Activated CD4-positive, alpha-beta T cell treated with anti-CD3 and anti-CD28 coated beads, Interleukin-2, amount 10 ng/mL, durations not matched to agents 24 days and 14 days (primary cell): ENCODE results near the gene TCOF1. TPM values are rescaled to one million over a fixed set of nuclear protein-coding genes. Genes with fewer than 3 reads are reported as not detected.

Experiments used
- DNase-seq: peaks from one replicate; pipeline ENCODE4 v3.0.0; 2022
- H3K27ac Mint-ChIP-seq: one replicate; pipeline ENCODE4 v1.8.0; 2022; ENCODE audit warnings: mild to moderate bottlenecking, mixed read lengths
- H3K27me3 Mint-ChIP-seq: one replicate; pipeline ENCODE4 v1.8.0; 2022; ENCODE audit warnings: mixed read lengths
- H3K36me3 Mint-ChIP-seq: one replicate; pipeline ENCODE4 v1.8.0; 2022; ENCODE audit warnings: low read depth, mild to moderate bottlenecking, mixed read lengths
- H3K4me1 Mint-ChIP-seq: one replicate; pipeline ENCODE4 v1.8.0; 2021; ENCODE audit warnings: mixed read lengths
- H3K4me3 Mint-ChIP-seq: one replicate; pipeline ENCODE4 v1.8.0; 2022; ENCODE audit warnings: mild to moderate bottlenecking, moderate library complexity, mixed read lengths
- H3K9me3 Mint-ChIP-seq: one replicate; pipeline ENCODE4 v1.8.0; 2021; ENCODE audit warnings: mixed read lengths
- intact Hi-C: fragments of 100-400 bp; cut with micrococcal nuclease; formaldehyde crosslinking; loops from one replicate; pipeline ENCODE4 v1.15.1; 2023
- total RNA-seq: library from RNA; stranded (reverse); gene quantifications from 2 replicates; pipeline ENCODE4 v1.2.3, GENCODE V29; 2022

TCOF1 gene
- total RNA-seq, 1 donor from 2014 or later = 130 TPM

DNA sequence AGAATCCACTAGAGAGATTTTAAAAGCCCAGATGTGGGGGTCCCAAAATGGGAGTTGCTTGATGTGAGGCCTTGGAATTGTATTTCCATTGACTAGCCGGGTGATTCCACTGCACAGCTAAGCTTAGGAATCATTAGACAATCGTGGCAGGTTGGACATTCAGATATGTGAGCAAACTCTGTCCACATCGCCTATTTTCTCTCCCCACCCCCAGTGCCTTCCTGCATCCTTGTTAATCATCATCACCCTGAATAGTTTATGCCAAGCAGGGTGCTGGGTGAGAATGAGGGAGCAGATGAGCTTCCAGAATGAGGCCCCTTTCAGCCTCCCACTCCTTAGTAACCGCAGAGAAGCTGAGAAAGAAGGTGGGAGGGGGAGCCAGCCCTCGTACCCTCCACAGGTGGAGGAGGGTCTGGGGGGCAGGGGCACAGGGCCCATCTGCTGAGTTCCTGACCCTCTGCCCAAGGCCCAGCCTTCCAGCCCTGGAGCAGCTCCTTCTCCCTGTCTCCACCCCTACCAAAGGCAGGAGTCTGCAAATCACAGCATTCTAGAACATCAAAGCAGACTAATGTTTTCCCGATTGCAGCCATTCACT, 7.7 kb upstream of the TCOF1 start:
- Mint-ChIP-seq H3K27ac (no peak overlapping the region), H3K4me3 (no peak overlapping the region), H3K9me3 (no peaks in the 10 kb centered on the region), H3K27me3 (peaks cover 6% of the 10 kb centered on the region), H3K4me1 (peaks cover 11% of the 10 kb centered on the region), H3K36me3 (no peaks in the 10 kb centered on the region)
- intact Hi-C loops = loop anchor here (1.0 kb wide), 2 partner anchors 188 to 219 kb away; no protein-coding TSS in a partner anchor
- no peak for DNase-seq

- H3K27ac Mint-ChIP-seq = peak overlapping the region; percentile 39
- no peaks in the 10 kb centered on the region for H3K9me3 Mint-ChIP-seq
- H3K4me3 Mint-ChIP-seq = no peak overlapping the region
- H3K36me3 Mint-ChIP-seq = no peaks in the 10 kb centered on the region
- peaks cover 11% of the 10 kb centered on the region for H3K27me3 Mint-ChIP-seq
- H3K4me1 Mint-ChIP-seq = peaks cover 11% of the 10 kb centered on the region
- DNase-seq = peak; percentile 85
- intact Hi-C loops = loop anchor here (1.0 kb wide), 2 partner anchors 189 to 220 kb away; no protein-coding TSS in a partner anchor
These were observed 6.8 kb upstream of the TCOF1 start for GRCh38 chr5:150350524-150351344.

DNA sequence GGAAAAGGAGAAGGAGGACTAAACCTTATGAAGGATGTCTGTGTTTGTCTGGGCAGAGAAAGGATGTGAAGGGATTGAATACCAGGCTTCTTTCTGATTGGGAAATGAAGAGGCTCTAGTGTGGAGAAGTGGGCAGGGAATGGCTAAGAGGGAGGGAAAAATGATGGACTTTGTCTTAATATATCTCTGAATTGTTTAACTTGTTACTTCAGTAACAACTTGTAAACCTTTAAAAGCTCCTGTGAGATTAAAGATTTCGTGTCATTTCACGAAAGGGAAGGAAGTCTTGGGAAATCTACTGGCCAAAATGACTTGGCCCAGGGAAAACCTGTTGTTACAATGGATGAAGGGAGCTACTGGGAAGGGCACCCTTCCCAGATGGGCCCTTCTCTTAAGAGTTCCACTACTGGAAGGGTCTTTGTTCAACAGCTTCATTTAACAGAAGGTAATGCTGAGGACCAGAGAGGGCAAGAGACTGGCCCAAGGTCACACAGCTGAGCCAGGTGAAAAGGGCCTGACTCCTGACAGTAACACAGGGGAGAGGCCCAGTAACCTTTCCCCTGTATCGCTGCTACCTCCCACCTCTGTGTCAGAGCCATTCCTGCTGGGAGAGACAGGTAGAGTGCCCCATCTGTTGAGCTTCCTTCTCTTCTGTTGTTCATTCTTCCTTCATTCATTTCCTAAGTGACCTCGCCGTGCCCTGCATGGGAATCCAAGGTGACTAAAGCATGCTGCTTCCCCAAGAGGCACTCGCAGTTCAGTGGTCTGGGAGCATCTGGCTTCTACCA, 5.1 kb upstream of the TCOF1 start:
- Mint-ChIP-seq H3K27me3 (peaks cover 12% of the 10 kb centered on the region), H3K4me1 (peaks cover 16% of the 10 kb centered on the region), H3K27ac (no peak overlapping the region), H3K36me3 (no peaks in the 10 kb centered on the region), H3K9me3 (no peaks in the 10 kb centered on the region), H3K4me3 (no peak overlapping the region)
- intact Hi-C loops = no loop called here
- DNase-seq = no peak

- Mint-ChIP-seq H3K27ac (no peak overlapping the region), H3K9me3 (no peaks in the 10 kb centered on the region), H3K36me3 (no peaks in the 10 kb centered on the region), H3K4me3 (no peak overlapping the region), H3K4me1 (peaks cover 16% of the 10 kb centered on the region), H3K27me3 (peaks cover 12% of the 10 kb centered on the region)
- no peak for DNase-seq
- intact Hi-C loops = no loop called here
These were observed 4.3 kb upstream of the TCOF1 start for GRCh38 chr5:150353032-150353675.

DNA sequence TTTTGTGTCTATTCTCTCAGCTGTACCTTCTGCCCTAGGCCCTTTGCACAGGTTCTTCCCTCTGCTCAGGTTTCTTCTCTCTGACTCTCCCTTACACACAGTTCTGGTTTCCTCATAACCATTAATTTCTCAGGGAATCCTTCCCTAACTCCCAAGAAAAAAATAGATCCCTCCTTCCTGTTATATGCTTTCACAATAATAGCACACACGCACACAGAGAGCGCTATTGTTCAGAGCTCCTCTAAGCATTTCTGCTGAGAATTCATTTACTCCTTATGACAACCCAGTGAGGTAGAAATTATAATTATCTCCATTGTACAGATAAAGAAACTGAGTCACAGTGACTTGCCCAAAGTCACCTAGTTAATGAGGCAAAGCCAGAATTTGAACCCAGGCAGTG, 1.7 kb upstream of the TCOF1 start:
- H3K9me3 Mint-ChIP-seq = no peaks in the 10 kb centered on the region
- no peak for DNase-seq
- no peak overlapping the region for H3K27ac Mint-ChIP-seq
- no peak overlapping the region for H3K4me3 Mint-ChIP-seq
- intact Hi-C loops = loop anchor here (2.0 to 5.0 kb wide), 4 partner anchors 195 to 1415 kb away; partner anchors contain the start of genes G3BP1, GRPEL2, HMGXB3 and TIGD6
- peaks cover 12% of the 10 kb centered on the region for H3K27me3 Mint-ChIP-seq
- H3K36me3 Mint-ChIP-seq = peaks cover 12% of the 10 kb centered on the region
- H3K4me1 Mint-ChIP-seq = peaks cover 27% of the 10 kb centered on the region

DNA sequence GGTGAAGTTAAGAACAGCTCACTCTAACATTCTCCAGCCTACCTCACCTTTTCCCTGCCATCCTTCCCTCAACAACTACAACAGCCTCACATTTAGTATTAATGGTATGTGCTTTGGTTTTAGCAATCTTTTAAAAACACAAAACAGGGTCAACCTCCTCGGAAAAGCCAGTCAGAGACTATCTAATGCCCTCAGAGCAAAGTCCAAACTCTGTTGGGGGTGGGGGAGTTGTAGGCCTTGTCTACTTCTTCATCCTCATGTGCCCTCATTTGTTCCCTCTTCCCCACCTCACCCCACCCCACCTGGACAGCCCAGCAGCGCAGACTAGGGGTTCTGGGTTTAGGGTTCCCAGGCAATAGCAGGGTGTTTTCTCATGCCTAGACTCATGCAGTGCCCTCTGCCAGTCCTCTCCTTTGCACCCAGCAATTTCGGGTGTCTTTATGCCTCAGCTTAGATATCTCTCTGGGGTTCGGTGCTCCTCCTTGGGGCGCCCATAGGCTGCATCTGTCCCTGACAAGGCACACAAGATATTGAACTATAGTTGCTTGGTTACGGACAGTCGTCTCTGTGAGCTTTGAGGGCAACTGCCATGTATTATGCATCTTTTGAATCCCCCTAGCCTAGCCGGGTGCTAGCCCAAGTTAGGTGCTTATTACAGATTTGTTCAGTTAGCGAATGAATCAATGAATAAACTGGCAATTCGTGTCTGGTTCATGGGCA, 762 bp upstream of the TCOF1 start:
- H3K27ac Mint-ChIP-seq = peak overlapping the region; percentile 81
- H3K36me3 Mint-ChIP-seq = peaks cover 20% of the 10 kb centered on the region
- H3K4me3 Mint-ChIP-seq = peak overlapping the region; percentile 92
- peaks cover 12% of the 10 kb centered on the region for H3K27me3 Mint-ChIP-seq
- intact Hi-C loops = loop anchor here (1.0 to 5.0 kb wide), 8 partner anchors 56 to 1414 kb away; partner anchors contain the start of genes CD74, CSNK1A1, G3BP1 and GRPEL2
- no peaks in the 10 kb centered on the region for H3K9me3 Mint-ChIP-seq
- peaks cover 26% of the 10 kb centered on the region for H3K4me1 Mint-ChIP-seq
- peak; percentile 64 for DNase-seq

GRCh38 chr5:150358261-150359095, 981 bp downstream of the TCOF1 start:
- DNase-seq = no peak
- Mint-ChIP-seq H3K4me3 (peak overlapping the region; percentile 92), H3K27me3 (peaks cover 12% of the 10 kb centered on the region), H3K9me3 (no peaks in the 10 kb centered on the region), H3K36me3 (peaks cover 29% of the 10 kb centered on the region), H3K27ac (peak overlapping the region; percentile 93), H3K4me1 (peaks cover 37% of the 10 kb centered on the region)
- intact Hi-C loops = loop anchor here (5.0 kb wide), 2 partner anchors 356 to 1011 kb away; partner anchors contain the start of genes GRPEL2, HMGXB3 and TIGD6

- Mint-ChIP-seq H3K36me3 (peaks cover 44% of the 10 kb centered on the region), H3K4me3 (no peak overlapping the region), H3K4me1 (peaks cover 37% of the 10 kb centered on the region), H3K27ac (no peak overlapping the region), H3K27me3 (no peaks in the 10 kb centered on the region), H3K9me3 (no peaks in the 10 kb centered on the region)
- intact Hi-C loops = no loop called here
- DNase-seq = no peak
These were observed 3.8 kb downstream of the TCOF1 start for GRCh38 chr5:150361301-150361700.

GRCh38 chr5:150363185-150363584, 5.7 kb downstream of the TCOF1 start:
- Mint-ChIP-seq H3K27me3 (no peaks in the 10 kb centered on the region), H3K4me3 (no peak overlapping the region), H3K27ac (no peak overlapping the region), H3K36me3 (peaks cover 54% of the 10 kb centered on the region), H3K9me3 (no peaks in the 10 kb centered on the region), H3K4me1 (peaks cover 32% of the 10 kb centered on the region)
- DNase-seq = no peak
- intact Hi-C loops = no loop called here

- H3K4me3 Mint-ChIP-seq = no peak overlapping the region
- no peaks in the 10 kb centered on the region for H3K27me3 Mint-ChIP-seq
- H3K4me1 Mint-ChIP-seq = peaks cover 29% of the 10 kb centered on the region
- intact Hi-C loops = no loop called here
- no peaks in the 10 kb centered on the region for H3K9me3 Mint-ChIP-seq
- H3K36me3 Mint-ChIP-seq = peaks cover 56% of the 10 kb centered on the region
- no peak overlapping the region for H3K27ac Mint-ChIP-seq
- DNase-seq = no peak
These were observed 6.5 kb downstream of the TCOF1 start for GRCh38 chr5:150364004-150364403.

GRCh38 chr5:150368526-150368925, 11.0 kb downstream of the TCOF1 start:
- intact Hi-C loops = no loop called here
- peaks cover 2% of the 10 kb centered on the region for H3K4me1 Mint-ChIP-seq
- no peaks in the 10 kb centered on the region for H3K9me3 Mint-ChIP-seq
- DNase-seq = no peak
- no peak overlapping the region for H3K27ac Mint-ChIP-seq
- H3K36me3 Mint-ChIP-seq = peaks cover 60% of the 10 kb centered on the region
- H3K4me3 Mint-ChIP-seq = no peak overlapping the region
- H3K27me3 Mint-ChIP-seq = no peaks in the 10 kb centered on the region

DNA sequence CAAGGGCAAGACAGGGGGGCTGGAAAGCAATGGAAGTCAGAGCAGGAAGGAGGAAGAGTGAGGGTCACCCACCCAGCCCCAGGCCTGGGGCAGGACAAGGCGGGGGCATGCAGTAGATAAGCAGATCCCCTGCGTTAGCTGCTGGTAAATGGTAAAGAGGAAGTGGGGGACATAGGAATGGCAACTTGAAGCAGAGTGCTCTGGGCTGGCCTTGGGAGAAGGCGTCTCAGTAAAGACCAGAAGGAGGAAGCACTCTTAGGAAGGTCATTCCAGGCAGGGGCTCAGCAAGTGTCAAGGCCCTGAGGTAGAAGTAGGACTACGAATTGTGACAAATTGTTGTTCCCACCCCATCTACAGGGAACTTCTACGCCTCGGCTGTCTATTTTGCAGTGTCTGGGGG, 15.1 kb downstream of the TCOF1 start:
- peaks cover 63% of the 10 kb centered on the region for H3K36me3 Mint-ChIP-seq
- H3K27ac Mint-ChIP-seq = no peak overlapping the region
- intact Hi-C loops = no loop called here

More for the DNA sequence above, 15.1 kb downstream of the TCOF1 start:
- Mint-ChIP-seq H3K4me3 (no peak overlapping the region), H3K9me3 (no peaks in the 10 kb centered on the region), H3K4me1 (peaks cover 2% of the 10 kb centered on the region), H3K27me3 (no peaks in the 10 kb centered on the region)
- DNase-seq = no peak
